Ishikawa (cell line): ENCODE results near the gene RBM5.

Source experiments
- EGR1 ChIP-seq: IDR thresholded peaks from 2 replicates; pipeline ENCODE4 v1.6.1; 2012
- EP300 ChIP-seq: IDR thresholded peaks from 2 replicates; pipeline ENCODE4 v1.6.1; 2012; ENCODE audit warnings: borderline replicate concordance
- TF ChIP-seq, protein P1 (sequence below): IDR thresholded peaks from 2 replicates; pipeline ENCODE4 v1.6.1; 2012
- TF ChIP-seq, protein P2 (sequence below): IDR thresholded peaks from 2 replicates; pipeline ENCODE4 v1.6.1; 2012; ENCODE audit warnings: low read depth, mild to moderate bottlenecking

DNA sequence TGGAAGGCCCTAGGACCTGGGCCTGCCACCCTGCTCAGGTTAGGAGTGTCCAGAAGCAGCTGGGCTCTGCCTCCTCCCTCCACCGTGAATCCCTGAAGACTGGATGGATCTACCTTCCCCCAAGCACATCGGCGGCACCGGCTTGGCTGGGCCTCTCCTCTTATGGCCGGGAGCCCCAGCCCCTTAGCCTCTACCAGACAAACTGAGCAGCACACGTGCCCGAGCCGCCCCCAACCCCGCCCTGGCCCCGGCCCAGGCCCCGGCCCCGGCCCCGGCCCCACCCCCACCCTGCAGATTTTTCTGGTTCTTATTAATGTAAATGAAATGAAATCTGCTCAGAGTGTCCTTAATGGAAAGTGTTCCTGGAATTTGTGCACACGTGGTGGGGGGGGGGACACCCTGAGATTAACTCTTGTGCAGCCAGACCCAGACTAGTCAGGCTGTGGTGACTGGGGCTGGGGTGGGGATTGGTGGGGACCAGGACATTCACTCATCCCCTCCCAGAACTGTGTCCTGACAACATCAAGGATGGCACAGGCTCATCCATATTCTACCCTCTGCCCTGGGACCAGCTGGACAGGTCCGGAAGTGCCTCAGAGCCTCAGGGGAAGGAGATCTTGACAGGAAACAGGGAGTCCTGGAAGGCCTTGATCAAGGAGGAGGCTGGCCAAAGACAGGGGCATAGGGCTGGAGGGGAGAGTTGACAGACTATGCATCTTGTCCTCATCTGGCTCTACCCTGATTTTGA lies 35.5 kb downstream of the RBM5 start:
- TF ChIP-seq EGR1 (no peak), EP300 (no peak)
- TF ChIP-seq, protein P1, sequence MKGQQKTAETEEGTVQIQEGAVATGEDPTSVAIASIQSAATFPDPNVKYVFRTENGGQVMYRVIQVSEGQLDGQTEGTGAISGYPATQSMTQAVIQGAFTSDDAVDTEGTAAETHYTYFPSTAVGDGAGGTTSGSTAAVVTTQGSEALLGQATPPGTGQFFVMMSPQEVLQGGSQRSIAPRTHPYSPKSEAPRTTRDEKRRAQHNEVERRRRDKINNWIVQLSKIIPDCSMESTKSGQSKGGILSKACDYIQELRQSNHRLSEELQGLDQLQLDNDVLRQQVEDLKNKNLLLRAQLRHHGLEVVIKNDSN, result peak; percentile 45; the same call in 1 of the 2 replicates
- TF ChIP-seq, protein P2, sequence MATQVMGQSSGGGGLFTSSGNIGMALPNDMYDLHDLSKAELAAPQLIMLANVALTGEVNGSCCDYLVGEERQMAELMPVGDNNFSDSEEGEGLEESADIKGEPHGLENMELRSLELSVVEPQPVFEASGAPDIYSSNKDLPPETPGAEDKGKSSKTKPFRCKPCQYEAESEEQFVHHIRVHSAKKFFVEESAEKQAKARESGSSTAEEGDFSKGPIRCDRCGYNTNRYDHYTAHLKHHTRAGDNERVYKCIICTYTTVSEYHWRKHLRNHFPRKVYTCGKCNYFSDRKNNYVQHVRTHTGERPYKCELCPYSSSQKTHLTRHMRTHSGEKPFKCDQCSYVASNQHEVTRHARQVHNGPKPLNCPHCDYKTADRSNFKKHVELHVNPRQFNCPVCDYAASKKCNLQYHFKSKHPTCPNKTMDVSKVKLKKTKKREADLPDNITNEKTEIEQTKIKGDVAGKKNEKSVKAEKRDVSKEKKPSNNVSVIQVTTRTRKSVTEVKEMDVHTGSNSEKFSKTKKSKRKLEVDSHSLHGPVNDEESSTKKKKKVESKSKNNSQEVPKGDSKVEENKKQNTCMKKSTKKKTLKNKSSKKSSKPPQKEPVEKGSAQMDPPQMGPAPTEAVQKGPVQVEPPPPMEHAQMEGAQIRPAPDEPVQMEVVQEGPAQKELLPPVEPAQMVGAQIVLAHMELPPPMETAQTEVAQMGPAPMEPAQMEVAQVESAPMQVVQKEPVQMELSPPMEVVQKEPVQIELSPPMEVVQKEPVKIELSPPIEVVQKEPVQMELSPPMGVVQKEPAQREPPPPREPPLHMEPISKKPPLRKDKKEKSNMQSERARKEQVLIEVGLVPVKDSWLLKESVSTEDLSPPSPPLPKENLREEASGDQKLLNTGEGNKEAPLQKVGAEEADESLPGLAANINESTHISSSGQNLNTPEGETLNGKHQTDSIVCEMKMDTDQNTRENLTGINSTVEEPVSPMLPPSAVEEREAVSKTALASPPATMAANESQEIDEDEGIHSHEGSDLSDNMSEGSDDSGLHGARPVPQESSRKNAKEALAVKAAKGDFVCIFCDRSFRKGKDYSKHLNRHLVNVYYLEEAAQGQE, result no peak
